Prostate gland (tissue), 2 donors: ENCODE data around the gene THSD8.

Experiments
- CTCF ChIP-seq, 4 experiments: fragments of 200-600 bp in 2 of 4; fragments of 450-650 bp in 2 of 4; sonication (generic) in 2 of 4; IDR thresholded peaks; 1 replicate in 3 of 4; 2 replicates in 1 of 4; pipeline ENCODE4 v1.5.1; 2016 to 2019; ENCODE audit warnings: antibody characterized with exemption in 4 of 4, mild to moderate bottlenecking in 2 of 4, moderate library complexity in 2 of 4
- POLR2A ChIP-seq: fragments of 450-650 bp; IDR thresholded peaks from one replicate; pipeline ENCODE4 v1.6.1; 2016; ENCODE audit warnings: antibody characterized with exemption, mild to moderate bottlenecking
- POLR2AphosphoS5 ChIP-seq: sonication (generic); formaldehyde crosslinking; IDR thresholded peaks from one replicate; pipeline ENCODE4 v1.6.1; 2017; ENCODE audit warnings: antibody characterized with exemption

GRCh38 chr19:12763100-12763499 lies 38.8 kb upstream of the THSD8 start:
- TF ChIP-seq CTCF (IDR thresholded peaks at IDR 0.05) (no peak), POLR2A (no peak), POLR2AphosphoS5 (no peak)
